NCI-H526 treated with DMSO at 0.1 percent for 48 hours (cell line): ENCODE results near the gene RRN3.
"Not testable (repeated sequence)": the region's sequence is repeated elsewhere in the genome, so short reads cannot be mapped to it uniquely, and the experiment has no call there.

ENCODE experiments used
- DNase-seq: peaks from one replicate; lab custom pipeline; 2025; lab: John Stamatoyannopoulos, UW

The RRN3 gene

GRCh38 chr16:15099366-15099909 lies 5.4 kb upstream of the RRN3 start:
- DNase-seq: not testable (repeated sequence)

DNA sequence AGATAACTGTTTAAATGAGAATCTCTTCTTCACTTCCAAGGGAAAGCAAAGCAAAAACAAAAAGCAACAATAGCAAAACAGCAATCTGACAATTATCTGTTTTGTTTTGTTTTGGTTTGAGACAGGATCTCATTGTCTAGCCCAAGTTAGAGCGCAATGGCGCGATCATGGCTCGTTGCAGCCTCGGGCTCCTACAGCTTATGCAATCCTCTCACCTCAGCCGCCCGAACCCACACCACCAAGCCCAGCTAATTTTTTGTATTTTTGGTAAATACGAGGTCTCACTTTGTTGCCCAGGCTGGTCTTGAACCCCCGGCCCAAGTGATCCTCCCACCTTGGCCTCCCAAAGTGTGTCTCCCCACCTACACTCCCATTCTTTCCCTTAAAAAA lies 2.5 kb upstream of the RRN3 start:
- not testable (repeated sequence) for DNase-seq

DNA sequence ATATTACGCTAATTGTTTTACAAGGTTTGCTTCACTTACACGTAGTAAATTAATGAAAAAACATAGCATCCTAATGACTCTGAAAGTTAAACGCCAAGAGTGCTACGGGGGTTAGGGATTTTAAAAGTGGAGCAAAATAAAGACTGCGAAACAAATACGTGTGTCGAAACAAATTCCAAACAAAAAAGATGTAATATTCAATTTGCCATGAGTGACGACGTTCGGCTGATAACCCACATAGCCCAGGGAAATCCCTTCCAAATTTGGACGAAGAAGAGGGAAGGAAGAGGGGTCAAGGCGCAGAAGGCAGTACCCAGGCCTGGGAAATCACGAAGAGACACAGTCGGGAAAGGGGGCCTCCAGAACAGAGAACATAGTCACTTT lies 509 bp downstream of the RRN3 start:
- DNase-seq: not testable (repeated sequence)

- not testable (repeated sequence) for DNase-seq
Measured at GRCh38 chr16:15090663-15091269, 3.3 kb downstream of the RRN3 start.

- DNase-seq: not testable (repeated sequence)
Measured at GRCh38 chr16:15082788-15083187, 11.3 kb downstream of the RRN3 start.

GRCh38 chr16:15080883-15081282 lies 13.2 kb downstream of the RRN3 start:
- not testable (repeated sequence) for DNase-seq

- DNase-seq: not testable (repeated sequence)
Measured at GRCh38 chr16:15076161-15076560, 17.9 kb downstream of the RRN3 start.

DNA sequence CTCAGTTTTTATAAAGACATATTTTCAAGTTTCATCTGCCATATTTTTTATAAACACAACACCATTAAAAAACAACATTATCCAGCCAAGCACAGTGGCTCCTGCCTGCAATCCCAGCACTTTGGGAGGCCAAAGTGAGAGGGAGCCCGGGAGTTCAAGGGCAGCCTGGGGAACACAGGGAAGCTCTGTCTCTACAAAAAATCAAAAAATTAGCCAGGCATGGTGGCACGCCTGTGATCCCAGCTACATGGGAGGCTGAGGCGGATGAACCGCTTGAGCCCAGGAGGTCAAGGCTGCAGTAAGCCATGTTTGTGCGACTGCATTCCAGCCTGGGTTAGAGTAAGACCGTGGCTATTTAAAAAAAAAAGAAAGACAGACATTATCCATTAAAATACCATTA lies 21.0 kb downstream of the RRN3 start:
- no peak for DNase-seq

GRCh38 chr16:15071916-15072769 lies 21.9 kb downstream of the RRN3 start:
- DNase-seq: not testable (repeated sequence)

DNA sequence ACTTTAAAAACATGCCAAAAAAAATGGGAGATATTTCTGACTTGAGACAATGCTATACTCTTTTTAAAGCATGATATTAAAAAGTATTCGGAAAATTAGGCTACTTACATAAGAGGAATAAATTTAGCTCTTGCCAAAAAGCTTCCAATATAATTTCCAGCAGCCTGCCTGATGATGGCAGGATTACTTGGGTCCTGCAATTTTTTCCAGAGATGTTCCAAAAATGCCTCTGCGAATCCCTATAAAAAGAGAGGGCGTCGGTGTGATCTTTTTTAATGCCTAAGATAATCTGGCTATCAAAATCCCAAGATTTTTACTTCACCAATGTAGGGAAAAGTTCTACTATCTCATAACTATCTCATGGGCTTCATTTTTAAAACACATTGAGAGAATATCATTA lies 23.1 kb downstream of the RRN3 start:
- not testable (repeated sequence) for DNase-seq

DNA sequence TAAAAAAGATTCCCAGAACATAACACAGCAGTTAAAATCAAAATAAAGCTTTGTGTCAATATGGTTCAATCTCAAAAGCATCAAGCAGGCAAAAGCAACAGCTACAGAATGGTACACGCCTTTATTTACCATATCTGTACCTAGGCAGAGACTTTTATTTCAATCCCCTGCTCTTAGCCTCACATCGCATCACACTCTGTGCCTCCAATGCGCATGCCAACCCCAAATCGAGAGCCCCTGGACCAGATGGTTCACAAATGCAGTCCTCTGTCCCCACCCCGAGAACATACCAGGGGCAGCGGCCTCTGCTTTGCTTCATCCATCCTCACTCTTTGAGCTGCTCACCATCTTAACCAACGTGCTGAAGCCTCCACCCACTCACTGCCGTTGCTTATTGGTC lies 27.4 kb downstream of the RRN3 start:
- not testable (repeated sequence) for DNase-seq

GRCh38 chr16:15065961-15066360 lies 28.1 kb downstream of the RRN3 start:
- not testable (repeated sequence) for DNase-seq

DNA sequence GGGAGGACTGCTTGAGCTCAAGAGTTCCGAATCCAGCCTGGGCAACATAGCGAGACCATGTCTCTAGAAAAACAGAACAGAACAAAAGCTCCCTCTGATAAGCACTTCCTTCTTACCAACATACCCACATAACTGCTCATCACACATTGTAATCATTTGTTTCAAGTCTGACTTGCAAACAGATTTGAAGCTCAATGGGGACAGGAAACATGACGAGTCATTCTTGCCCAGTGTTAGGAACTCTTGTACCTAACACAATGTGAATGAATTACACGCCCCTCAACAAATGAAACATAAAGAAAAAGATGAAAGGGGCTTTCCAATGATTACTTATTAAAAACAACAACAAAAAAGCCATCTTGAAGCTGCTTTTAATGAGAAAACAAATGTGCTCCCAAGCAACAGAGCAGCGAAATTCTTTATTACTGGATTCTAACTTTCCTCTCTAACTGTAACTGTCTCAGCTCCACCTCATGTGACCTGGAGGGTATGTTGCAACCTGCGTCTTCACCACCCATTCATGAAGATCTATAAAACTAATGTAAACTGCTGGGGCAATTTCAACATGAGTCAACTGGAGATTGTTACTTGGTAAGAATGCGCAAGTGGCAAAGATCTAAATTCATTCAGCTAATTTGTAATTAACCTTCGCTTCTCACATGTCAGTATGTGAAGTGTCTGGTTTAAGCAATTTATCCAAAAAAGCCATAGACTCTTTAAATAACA lies 31.8 kb downstream of the RRN3 start:
- DNase-seq: not testable (repeated sequence)

GRCh38 chr16:15059324-15059723 lies 34.7 kb downstream of the RRN3 start:
- no peak for DNase-seq

DNA sequence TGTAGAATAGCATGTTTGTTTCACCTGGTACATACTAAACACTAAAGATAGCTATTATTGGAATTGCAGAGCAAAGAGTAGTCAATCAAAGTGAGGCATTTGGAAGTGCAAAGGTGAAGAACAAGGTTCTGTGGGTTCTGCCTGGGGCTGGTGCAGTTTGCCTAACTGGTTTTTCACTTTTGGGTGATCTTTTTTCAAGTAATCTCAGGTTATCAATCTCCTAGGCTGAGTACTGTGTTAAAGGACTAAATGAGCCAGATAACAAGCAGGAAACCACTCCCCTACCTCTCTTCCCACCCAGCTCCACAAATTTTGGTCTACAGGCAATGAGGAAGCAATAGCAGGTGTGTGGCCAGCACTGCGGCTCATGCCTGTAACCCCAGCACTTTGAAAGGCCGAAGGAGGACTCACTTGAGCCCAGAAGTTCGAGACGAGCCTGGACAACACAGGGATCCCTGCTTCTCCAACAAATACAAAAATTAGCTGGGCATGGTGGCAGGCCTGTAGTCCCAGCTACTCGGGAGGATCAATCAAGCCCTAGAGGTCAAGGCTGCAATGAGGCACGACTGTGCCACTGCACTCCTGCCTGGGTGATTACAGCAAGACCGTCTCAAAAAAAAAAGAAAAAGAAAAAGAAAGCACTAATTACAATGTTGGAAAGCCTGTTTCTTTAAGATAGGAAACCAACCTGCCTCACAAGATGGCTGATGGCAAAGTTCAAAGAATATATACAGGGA lies 36.2 kb downstream of the RRN3 start:
- no peak for DNase-seq

DNA sequence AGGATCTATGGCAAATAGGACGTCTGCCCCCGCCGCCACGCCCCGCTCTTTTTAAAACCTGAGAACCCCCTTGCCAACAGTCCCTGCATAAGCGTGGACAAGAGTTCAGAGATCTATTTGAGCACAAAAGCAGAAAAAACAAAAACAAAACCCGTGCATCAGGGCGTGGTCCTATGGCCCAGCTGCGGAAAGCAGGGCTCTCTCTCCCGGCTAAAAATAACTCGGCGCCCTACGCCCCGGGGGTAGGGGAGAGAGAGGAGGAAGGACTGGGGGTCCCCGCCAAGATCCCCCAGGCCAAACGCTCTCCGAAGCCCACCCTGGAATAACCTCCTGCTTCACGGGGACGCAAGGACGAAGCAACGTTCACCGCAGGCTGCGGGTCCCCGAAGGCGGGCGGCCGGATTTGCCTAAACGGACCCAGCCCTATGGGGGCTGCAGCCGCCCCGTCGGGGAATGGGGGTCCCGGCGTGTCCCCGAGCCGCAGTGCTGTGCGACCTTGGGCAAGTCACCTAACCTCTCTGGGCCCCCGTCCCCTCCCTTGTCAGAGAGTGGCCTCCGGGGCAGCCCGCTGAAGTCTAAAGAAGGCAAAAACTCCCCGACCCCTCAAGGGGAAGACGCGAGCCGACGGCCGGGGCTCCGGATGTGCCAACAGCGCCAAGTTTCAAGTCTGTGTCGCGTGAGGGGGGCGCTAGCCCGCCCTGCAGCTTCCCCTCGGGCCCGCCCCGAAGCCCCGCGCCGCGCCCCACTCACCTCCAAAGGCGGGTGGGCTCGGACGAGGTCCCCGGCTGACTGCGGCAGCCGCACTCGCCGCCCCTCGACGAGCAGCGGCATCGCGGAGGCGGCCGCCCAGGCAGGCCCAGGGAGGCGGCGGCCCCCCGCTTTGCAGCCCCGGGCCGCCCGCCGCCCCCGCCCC lies 38.7 kb downstream of the RRN3 start:
- DNase-seq: no peak

GRCh38 chr16:15054357-15055140 lies 39.5 kb downstream of the RRN3 start:
- DNase-seq: no peak

GRCh38 chr16:15053904-15054303 lies 40.2 kb downstream of the RRN3 start:
- DNase-seq: no peak

DNA sequence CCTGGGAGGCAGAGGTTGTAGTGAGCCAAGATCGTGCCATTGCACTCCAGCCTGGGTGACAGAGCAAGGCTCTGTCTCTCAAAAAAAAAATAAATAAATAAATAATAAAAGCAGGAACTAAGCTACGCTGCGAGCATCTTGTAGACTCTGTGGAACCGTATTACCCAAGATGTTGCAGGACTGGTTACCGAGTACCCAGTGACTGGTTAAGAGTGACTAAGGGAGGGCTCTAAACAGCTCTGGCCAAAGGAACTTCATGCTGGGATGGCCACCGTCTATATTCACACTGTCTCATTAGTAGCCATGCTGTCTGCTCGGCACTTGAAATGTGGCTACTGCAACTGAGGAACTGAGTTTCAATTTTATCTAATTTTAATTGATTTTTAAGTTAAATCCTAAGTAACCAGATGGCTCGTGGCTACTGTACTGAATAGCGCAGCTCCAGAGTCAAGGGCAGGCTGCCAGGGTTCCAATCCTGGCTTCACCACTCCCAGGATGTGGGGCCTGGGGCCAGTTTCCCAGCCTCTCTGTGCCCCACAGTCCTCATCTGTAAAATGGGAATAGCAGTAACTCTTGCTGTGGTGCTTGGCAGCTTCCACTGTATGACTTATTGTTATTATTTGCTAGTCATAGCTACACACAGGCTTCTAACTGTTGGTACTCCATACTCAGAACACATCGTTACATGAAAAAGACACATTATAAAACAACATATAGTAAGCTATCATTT lies 41.2 kb downstream of the RRN3 start:
- DNase-seq: no peak
